Sigmoid colon (tissue), 4 donors: ENCODE measurements around the gene GFY.

Experiments
- POLR2A ChIP-seq, 2 donors: fragments of 450-650 bp; IDR thresholded peaks; one replicate each; pipeline ENCODE4 v1.6.1; 2016; ENCODE audit warnings: antibody characterized with exemption in 2 of 2, mild to moderate bottlenecking in 2 of 2, moderate library complexity in 2 of 2
- POLR2AphosphoS5 ChIP-seq, 4 donors: sonication (generic); formaldehyde crosslinking; IDR thresholded peaks; one replicate each; pipeline ENCODE4 v1.6.1; 2017; ENCODE audit warnings: antibody characterized with exemption in 4 of 4
- TF ChIP-seq, protein P1 (sequence below), 4 experiments: fragments of 450-650 bp in 3 of 4; fragments of 200-600 bp in 1 of 4; IDR thresholded peaks; one replicate each; pipeline ENCODE4 v1.5.1; 2016 to 2019; ENCODE audit warnings: antibody characterized with exemption in 4 of 4, mild to moderate bottlenecking in 3 of 4, moderate library complexity in 2 of 4

DNA sequence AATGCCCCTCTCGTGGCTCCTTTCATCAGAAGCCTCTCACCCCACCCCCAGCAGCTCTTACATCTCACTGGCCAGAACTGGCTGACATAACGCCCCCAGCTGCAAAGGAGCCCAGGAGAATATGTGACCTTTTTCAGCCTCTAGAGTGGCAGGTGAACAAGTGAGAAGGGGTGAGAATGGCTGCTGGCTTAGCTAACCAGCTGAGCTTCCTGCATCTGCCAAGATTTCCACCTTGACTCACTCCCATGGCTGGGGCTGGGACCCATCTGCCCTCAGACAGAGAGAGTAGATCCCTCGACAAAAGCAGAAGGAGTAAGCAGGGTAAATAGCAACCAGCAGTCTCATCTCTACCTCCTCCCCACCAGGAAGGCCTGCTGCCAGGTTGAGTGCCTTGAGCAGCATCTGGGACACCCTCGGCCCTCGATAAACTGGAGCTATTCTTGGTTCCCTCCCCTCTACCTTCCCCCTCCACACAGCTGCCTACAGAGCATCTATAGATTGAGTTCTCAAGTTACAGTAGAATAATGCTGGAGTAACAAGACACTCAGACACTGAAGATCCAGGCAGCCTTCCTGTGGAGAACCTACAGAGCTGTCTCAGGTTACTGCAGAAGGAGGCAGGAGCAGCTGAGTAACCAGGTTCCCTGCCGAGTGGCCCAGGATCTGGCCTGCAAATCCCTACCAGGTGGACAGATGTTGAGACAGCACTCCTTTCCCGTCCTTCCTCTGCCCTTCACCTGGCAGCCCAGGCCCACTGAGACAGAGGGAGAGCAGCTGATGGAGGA lies 21.6 kb upstream of the GFY start:
- TF ChIP-seq, protein P1, sequence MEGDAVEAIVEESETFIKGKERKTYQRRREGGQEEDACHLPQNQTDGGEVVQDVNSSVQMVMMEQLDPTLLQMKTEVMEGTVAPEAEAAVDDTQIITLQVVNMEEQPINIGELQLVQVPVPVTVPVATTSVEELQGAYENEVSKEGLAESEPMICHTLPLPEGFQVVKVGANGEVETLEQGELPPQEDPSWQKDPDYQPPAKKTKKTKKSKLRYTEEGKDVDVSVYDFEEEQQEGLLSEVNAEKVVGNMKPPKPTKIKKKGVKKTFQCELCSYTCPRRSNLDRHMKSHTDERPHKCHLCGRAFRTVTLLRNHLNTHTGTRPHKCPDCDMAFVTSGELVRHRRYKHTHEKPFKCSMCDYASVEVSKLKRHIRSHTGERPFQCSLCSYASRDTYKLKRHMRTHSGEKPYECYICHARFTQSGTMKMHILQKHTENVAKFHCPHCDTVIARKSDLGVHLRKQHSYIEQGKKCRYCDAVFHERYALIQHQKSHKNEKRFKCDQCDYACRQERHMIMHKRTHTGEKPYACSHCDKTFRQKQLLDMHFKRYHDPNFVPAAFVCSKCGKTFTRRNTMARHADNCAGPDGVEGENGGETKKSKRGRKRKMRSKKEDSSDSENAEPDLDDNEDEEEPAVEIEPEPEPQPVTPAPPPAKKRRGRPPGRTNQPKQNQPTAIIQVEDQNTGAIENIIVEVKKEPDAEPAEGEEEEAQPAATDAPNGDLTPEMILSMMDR (IDR thresholded peaks at IDR 0.05), result no peak
- TF ChIP-seq POLR2AphosphoS5 (IDR thresholded peaks at IDR 0.05) (no peak), POLR2A (IDR thresholded peaks at IDR 0.05) (no peak)
